ENCODE measurements around the gene PNRC1.
"Not testable (repeated sequence)": the region's sequence is repeated elsewhere in the genome, so short reads cannot be mapped to it uniquely, and the experiment has no call there.

The PNRC1 gene

DNA sequence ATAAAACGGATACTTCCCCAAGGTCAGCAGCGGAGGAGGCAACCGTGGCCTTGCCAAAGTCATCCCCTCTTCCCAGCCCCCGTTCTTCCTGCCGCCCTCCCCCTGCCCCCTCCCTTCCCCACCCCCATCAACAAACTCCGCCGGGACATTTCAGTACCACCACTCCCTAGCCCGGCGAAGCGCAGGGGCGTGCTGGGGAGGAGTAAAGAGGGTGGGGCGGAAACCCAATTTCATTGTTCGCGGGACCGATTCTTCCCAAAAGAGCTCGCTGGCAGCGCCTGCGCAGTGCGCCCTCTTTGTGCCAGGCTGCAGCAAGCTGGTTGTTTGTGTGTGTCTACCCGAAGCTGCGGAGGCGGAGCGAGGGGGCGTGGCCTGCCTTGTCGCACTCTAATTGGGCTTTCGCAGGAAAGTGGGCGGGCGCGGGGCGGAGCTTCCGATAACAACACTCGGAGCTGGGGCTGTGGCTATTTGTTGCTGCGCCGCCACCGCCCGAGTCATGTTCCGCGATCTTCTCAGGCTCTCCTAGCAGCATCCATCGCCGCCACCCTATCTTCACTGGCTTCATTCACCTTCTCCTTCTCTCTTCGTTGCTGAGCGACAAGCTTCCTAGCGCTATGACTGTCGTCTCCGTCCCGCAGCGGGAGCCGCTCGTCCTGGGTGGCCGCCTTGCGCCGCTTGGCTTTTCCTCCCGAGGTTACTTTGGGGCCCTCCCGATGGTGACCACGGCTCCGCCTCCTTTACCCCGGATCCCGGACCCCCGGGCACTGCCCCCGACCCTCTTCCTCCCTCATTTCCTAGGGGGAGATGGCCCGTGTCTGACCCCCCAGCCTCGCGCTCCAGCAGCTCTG, at the start of gene PNRC1:
PNRC1 (plus strand) TSS at position 471 of the 848 bp plus-strand sequence; CDS start at position 615, 144 bp downstream.
- DNase-seq (ENCODE audit: low read depth), result peak; percentile 100

DNA sequence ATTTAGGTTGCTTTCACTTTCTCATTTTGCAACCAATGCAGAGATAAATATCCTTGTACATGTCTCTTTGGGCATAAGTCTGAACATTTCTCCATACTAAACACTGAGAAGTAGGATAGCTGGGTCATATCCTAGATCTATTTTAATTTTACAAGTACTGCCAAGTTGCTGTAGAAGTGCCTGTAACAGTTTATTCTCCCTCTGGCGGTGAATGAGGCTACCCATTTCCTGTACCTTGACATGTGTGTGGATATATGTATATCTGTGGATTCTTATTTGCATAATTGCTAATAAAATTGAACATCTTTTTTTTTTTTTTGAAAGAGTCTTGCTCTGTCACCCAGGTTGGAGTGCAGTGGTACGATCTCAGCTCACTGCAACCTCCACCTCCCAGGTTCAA, 48.0 kb upstream of the PNRC1 start:
- DNase-seq (ENCODE audit: low read depth), result no peak

DNA sequence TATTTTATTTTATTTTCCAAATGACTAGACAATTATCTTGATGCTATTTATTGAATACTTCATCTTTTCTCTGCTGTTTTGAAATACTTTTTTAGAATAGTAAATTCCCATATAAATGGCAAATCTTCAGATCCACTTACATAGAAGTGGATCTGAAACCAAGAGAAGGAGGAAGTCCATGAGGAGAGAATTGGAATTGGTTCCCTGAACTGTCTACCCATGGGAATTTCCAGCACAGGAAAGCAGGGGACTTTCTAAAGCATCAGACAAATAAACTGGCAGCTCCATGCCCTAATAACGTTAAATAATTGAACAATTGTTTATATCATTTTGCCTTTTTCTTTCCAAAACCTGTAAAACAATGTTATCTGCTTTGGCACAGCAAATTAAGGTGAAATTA, 47.1 kb upstream of the PNRC1 start:
- DNase-seq (ENCODE audit: low read depth), result no peak

DNA sequence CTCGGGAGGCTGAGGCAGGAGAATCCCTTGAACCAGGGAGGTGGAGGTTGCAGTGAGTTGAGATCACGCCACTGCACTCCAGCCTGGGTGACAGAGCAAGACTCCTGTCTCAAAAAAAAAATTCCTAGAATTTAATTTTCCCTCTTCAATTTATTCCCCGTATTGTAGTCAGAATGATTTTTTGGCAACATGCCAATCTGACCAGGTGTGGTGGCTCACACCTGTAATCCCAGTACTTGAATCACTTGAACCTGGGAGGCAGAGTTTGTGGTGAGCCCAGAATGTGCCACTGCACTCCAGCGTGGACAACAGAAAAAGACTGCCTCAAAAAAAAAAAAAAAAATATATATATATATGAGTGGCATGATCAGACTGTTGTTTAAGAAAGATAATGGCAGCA, 46.4 kb upstream of the PNRC1 start:
- DNase-seq (ENCODE audit: low read depth), result not testable (repeated sequence)

DNA sequence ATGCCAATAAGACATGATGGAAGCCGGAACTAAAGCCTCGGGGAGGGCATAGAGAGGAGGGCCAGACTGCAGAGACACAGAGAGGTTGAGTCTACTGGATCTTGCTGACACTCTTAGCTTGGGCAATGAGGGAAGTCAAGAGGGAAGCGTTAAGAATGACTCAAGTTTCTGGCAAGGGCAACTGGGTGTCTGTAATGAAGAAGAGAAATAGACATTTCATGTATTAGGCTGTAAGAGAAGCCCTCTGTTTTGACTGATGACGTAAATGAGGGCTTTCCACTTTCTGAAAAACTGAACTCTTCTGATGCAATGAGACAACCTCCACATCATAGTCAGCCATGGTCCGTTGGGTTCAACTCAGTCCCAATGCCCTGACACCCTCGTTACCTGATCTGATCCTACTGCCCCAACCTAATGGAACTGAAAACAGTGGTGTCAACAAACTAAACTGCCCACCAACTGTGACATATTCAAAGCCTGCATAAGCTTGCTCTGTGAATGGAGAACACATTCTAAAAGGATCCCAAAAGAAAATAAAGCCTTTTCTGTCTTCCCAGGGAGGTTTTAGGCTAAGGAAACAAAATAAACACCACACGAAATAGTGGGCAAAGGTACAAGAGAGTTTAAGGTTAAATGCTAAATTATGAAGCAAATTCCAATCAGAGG, 45.8 kb upstream of the PNRC1 start:
- no peak for DNase-seq (ENCODE audit: low read depth)

DNA sequence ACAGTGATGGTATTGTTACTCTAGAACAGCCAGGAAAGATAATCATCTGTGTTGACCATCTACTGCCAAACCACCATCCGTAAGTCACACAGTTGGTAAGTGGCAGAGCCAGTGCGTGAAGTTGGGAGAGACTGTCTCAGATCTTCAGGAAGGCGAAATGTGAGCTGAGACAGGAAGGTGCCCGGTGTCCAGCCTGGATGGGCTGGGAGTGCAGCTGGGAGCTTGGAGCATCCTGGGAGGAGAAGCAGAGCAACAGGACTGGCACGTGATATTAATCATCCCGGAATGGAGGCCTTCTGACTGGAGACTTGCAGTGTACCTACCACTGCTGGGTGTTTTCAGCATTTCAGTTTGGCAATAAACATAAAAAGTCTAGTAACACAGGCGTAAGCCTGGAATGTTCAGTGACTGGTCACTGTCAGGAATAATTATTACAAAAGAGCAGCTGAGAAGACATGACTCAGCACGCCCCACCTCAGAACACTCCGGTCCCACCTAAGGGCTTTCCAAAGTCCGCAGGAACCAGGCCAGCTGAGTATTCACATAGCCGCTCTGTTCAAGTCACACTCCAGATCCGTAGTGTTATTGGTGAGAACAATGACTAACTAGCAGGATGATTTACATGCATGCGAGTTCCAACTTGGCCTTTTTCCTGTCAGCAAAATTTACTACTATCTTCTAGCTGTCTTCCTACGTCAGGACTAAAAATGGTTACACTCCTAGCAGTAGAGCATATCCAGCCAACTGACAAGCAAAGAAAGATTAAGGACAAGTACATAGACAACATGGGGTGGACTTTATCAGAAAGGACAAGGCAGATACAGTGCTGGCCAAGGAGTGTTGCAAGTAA, 45.1 kb upstream of the PNRC1 start:
- DNase-seq (ENCODE audit: low read depth), result no peak

DNA sequence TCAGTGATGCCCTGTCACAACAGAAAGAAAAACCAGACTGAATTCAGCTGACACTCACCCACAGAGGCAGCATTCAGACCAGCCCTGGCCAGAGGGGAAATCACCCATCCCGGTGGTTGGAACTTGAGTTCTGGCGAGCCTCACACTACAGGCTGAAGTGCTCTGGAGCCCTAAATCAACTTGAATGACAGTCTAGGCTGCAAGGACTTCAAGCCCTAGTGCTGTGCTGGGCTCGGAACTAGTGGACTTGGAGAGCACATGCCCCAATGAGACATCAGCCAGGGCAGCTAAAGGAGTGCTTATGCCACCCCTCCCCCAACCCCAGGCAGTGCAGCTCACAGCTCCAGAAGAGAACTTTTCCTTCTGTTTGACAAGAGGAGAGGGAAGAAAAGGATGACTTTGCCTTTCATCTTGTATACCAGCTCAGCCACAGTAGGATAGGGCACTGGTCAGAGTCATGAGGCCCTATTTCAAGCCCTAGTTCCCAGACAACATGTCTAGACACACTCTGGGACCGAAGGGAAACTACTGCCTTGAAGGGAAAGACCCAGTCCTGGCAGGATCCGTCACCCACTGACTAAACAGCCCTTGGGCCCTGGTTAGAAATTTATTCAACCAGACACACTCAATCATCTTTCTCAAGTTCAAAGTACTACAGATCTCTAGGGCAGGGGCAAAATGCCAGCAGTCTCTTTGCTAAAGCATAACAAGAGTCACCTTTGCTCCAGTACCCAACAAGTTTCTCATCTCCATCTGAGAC, 43.2 kb upstream of the PNRC1 start:
- no peak for DNase-seq (ENCODE audit: low read depth)

DNA sequence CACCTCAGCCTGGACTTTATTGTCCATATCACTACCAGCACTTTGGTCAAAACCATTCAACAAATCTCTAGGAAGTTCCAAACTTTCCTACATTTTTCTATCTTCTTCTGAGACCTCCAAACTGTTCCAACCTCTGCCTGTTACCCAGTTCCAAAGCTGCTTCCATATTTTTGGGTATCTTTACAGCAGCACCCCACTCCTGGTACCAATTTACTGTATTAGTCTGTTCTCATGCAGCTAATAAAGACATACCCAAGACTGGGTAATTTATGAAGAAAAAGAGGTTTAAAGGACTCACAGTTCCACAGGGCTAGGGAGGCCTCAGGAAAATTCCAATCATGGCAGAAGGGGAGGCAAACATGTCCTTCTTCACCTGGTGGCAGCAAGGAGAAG, 42.7 kb upstream of the PNRC1 start:
- DNase-seq (ENCODE audit: low read depth), result not testable (repeated sequence)

DNA sequence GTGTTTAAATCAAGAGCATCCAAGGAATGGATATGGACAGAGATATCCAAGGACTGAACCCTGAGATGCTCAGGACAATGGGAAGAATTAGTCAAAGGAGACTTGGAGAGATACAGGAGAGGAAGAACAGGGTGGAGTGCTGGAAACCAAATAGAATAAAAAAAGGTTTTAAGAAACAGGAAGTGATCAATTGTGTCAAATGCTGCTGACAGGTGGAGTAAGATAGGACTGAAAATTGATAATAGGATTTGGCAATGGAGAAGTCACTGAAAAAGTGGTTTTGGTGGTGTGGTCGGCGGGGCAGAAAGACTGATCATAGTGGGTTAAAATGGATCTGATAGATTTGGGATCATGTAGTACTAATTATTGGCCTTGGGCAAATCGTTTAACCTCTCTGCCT, 37.9 kb upstream of the PNRC1 start:
- no peak for DNase-seq (ENCODE audit: low read depth)

DNA sequence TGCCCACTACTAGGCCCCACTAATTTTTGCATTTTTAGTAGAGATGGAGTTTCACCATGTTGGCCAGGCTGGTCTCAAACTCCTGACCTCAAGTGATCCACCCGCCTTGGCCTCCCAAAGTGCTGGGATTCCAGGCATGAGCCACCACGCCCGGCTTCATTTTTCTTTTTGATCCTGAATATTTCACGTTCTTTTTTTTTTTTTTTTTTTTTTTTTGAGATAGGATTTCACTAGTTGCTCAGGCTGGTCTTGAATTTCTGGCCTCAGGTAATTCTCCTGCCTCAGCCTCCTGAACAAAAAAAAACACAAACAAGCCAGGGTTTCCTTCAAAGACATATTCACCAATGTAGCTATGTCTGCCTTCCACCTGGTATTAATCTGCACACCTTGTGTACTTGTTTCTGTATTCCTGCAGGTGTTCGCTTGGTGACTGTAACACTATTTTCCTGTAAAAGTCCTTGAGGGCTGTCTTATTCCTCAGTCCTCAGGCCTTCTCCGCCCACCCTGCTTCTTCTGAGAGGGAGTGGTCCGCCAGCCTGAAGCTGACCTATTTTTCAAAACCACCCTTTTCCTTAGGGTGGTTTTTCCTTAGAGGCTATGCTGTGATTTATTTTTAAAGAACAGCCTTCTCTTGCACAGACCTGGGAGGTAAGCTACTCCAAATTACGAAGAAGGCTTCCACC, 36.1 kb upstream of the PNRC1 start:
- DNase-seq (ENCODE audit: low read depth), result no peak

DNA sequence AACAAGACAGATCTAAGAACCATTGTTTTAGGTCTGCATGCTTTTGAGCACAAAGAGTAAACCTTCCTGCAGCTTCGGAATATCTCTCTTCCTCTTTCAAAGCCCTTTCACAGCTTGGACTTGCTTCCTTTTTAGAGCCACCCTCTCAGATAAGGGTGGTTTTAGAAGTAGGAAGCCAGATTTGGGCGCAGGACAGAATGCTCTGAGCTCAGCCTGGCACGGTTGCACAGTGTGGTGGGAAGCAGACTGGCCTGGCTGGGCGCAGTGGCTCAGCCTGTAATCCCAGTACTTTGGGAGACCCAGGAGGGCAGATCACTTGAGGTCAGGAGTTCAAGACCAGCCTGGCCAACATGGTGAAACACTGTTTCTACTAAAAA, 35.6 kb upstream of the PNRC1 start:
- no peak for DNase-seq (ENCODE audit: low read depth)

DNA sequence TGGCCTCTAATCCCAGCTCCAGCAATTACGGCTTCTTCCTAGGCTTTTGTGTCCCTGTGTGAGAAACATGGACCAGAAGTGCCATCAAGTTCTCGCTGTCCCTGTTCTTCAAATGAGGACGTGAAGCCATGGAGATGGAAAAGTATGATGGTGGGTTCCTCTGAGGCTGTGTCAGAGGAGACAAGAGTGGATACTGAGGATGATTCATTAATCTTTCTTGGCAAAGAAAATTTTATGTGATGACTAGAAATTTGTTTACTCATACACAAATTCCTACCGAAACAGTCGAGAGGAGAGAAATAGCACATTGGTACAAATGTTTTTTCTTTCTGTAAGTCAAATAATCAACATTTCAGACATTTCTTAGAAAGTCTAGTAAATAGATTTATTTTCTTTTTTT, 35.0 kb upstream of the PNRC1 start:
- no peak for DNase-seq (ENCODE audit: low read depth)

DNA sequence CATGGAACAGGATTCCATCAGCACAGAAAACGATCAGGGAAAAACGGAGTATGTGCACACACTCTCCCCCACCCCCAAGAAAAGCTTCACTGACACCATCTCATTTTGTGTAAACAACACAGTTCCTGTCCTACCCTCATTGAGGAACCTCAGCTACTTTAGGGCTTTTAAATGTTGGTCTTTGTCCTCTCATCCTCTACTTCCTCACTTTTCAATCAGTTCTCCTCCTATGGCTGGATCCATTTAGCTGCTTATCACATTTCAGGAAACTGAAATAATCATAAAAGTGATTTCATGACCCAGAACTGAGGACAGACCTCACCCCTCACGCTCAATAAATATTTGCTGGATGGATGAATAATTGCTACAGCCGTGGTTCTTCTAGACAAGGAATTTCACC, 33.1 kb upstream of the PNRC1 start:
- no peak for DNase-seq (ENCODE audit: low read depth)

DNA sequence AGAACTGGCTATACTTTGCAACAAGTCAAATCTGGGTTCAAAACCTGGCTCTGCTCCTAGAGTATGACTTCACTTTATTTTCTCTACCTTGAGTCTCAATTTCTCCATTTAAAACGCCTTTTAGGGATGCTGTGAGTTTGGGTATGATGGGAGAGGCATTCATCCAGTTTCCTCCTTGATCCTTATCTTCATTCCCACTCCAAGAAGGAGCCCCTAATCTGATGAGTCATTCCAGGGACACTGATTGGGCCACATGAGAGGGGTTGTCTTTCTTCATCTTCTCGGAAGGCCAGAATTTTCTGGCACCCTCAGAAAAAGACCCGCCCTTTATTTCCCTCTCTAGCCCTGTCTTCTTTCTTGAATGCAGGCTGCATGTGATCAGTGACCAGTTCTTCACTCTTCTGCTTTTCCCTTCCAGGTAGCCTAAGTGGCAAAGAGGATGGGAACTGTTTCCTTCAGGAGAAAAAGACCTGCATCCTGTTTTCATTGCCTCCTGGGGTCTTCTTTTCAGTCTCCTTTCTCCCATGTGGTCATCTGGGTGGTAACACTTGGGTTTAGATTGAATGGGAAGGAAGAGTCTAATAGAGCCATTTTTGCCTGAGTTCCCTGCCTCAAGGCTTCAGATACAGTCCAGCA, 32.1 kb upstream of the PNRC1 start:
- no peak for DNase-seq (ENCODE audit: low read depth)

DNA sequence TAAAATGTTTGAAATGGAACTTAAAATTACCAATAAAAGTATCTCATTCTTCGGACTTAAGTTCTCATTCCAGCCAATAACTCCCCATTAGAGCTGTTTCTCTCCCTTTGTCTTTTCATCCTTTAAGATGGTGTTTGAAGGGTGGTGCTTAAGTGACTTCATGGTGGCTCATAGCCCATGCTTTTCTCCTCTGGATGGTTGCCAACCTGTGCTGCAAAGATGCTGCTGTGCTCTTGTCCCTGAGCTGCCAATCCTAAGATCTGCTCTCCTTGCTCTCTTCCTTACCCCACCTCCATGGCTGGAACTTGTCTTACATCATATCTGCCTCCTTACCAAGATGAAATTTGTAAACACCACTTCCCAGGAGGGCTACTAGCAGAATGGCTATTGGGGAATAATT, 31.6 kb upstream of the PNRC1 start:
- DNase-seq (ENCODE audit: low read depth), result no peak

DNA sequence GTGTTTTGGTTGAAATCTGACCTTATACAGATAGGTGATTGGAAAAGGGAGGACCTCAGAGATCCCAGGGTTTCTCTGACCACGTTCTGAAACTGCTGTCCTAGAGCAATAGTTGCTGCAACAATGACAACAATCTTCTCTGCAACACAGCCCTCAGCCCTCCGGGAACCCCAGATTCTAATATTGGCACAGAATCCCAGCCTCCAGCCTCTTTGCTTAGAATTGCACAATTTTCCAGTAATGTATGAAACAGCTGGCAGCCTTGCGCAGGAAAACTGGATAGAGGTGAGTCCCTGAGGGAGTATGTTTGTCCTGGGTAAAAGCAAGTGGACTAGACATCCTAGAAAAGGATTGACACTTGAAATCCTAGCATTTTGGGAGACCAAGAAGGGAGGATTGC, 30.4 kb upstream of the PNRC1 start:
- no peak for DNase-seq (ENCODE audit: low read depth)

DNA sequence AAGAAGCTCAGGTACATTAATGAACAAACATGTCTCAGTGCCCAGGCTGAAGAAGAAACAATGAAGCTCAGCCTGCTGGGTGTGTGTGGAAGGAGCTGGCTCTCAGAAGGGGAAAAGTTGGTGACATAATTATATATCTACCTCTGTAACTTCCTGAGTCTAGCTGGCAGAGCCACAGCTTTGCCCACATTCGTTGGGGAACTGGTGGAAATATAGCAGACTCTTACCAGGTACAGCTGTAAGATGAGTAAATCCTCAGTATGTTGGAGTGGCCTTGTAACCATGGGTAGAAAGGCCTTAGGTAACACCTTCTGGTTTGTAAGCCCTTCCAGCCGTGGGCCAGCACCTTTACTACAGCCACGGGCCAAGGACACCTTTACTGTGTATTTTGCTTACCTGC, 29.9 kb upstream of the PNRC1 start:
- no peak for DNase-seq (ENCODE audit: low read depth)

DNA sequence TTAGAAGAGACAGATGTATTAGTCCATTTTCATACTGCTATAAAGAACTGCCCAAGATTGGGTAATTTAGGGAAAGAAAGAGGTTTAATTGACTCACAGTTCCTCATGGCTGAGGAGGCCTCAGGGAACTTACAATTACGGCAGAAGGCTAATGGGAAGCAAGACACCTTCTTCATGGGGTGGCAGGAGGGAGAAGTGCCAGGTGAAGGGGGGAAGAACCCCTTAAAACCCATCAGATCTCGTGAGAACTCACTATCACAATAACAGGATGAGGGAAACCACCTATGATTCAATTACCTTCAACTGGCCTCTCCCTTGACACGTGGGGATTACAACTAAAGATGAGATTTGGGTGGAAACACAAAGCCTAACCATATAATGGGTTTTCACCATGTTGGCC, 28.9 kb upstream of the PNRC1 start:
- DNase-seq (ENCODE audit: low read depth), result no peak

DNA sequence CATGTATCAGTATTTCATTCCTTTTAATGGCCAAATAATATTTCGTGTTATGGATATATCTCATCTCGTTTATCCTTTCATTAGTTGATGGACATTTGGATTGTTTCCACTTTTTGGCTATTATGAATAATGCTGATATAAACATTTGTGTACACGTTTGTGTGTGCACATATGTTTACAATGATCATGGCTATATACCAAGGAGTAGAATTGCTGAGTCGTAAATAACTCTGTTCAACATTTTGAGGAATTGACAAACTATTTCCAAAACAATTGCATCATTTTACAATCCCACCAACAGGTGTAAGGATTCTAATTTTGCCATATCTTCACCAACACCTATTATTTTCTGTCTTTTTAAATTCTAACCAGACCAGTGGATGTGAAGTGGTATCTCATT, 26.3 kb upstream of the PNRC1 start:
- DNase-seq (ENCODE audit: low read depth), result no peak

DNA sequence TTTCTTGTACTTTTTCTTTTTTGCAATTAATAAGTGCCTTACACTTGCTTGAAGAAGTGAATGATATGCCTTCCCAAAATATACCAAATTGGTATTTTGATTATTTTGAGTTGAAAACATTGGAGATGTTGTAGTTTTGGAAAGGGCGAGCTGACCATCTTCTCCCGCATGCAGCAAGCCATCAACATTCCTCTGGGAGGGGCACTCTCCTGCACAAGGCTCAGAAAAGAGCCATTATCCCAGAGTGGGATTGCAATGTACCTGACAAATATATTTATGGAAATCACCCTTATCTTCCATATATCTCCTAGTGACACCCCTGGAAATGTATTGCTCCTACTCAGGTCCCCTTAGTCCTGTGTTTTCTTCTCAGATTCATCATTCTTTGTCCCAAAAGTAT, 22.8 kb upstream of the PNRC1 start:
- DNase-seq (ENCODE audit: low read depth), result no peak

DNA sequence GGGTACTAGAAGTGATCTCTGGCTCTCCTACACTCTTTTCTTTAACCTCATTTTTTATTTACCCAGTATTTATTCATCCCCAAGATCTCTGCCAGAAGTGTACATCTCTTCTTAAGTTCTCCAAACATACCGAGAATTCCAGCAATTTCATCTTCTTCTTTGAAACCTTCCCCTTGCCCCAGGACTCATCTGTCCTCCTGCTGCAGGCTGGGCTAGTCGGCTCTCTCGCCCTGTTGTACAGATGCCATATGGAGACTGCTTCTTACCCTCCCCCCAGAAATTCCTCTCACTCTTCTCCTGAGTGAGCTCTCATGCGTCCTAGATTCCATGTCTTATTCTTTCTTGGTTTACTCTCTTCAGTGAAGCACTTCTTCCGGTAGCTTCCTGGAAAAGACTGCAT, 21.9 kb upstream of the PNRC1 start:
- no peak for DNase-seq (ENCODE audit: low read depth)
